NCI-H146 treated with DMSO at 0.1 percent for 48 hours (cell line): ENCODE results near the gene TBC1D22B.
"Not testable (repeated sequence)": the region's sequence is repeated elsewhere in the genome, so short reads cannot be mapped to it uniquely, and the experiment has no call there.

Source experiments
- DNase-seq: peaks from one replicate; lab custom pipeline; 2025; ENCODE audit not compliant: unreplicated experiment; lab: John Stamatoyannopoulos, UW

TBC1D22B gene

DNA sequence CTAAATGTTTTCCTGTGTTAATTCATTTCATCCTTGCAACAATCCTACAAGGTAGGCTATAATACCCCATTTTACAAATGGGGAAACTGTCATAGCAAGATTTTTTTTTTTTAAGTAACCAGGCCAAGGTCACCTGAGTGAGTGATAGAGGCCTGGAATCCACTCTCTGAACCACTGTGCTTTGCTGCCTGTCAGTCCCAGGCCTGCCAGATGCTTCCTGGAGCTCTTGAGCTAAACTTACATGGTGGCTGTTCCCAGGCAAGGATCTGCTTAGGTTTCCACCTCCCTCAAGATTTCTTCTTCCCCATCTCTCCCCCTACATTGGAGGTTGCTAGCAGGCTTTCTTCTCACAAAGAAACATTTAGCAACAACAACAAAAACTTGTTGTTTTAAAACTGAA, 63.5 kb downstream of the TBC1D22B start:
- no peak for DNase-seq

- no peak for DNase-seq
These were observed 64.2 kb downstream of the TBC1D22B start for GRCh38 chr6:37321516-37322415.

- DNase-seq = no peak
These were observed 66.0 kb downstream of the TBC1D22B start for GRCh38 chr6:37323580-37323979.

DNA sequence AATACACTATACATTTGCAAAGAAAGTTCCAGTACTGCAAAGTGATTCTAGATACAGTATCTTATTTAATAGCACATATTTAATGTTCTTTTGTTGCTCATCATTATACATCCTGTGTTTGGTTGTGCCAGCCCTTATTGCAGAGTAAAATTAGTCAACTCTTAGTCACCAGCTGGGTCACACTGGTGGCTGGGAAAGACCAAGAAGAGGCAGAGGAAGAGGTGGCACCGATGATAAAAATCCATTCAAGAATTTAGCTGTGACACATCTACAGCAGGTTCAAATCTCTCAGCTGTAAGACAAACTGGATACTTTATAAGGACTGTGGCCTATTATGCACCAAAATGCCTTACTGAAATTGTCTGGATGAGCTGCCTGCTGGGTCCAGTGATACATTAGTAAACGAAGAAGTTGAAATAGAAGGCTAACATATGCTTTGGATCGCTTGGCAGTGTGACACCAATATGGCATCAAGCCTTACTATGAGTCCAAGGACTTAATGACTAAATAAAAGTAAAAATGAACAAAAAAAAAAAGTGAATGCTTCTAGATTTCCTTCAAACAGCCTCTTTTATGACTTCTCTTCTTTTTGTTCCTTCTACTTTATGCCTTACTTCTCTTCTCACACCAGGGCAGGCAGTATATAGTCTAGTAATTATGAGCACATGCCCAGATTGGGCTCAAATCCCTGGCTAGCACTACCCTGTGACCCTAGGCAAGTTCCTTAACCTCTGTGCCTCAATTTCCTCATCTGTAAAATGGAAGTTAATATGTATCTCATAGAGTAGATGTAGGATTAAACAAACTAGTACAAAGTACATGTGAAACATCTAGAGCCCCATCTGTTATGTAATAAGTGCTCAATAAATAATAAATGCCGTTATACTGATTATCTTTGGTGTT, 66.8 kb downstream of the TBC1D22B start:
- no peak for DNase-seq

DNA sequence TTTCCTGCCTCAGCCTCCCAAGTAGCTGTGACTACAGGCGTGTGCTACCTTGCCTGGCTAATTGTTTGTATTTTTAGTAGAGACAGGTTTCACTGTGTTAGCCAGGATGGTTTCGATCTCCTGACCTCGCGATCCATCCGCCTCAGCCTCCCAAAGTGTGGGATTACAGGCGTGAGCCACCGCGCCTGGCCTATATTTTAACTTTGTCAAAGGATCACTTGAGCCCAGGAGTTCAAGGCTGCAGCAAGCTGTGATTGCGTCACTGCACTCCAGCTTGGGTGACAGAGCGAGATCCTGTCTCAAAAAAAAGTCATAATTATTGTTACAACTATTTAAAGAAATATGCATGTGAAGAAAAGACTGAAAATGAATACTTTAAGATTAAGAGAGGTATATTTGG, 72.8 kb downstream of the TBC1D22B start:
- not testable (repeated sequence) for DNase-seq

- DNase-seq = no peak
These were observed 73.5 kb downstream of the TBC1D22B start for GRCh38 chr6:37331047-37331446.

DNA sequence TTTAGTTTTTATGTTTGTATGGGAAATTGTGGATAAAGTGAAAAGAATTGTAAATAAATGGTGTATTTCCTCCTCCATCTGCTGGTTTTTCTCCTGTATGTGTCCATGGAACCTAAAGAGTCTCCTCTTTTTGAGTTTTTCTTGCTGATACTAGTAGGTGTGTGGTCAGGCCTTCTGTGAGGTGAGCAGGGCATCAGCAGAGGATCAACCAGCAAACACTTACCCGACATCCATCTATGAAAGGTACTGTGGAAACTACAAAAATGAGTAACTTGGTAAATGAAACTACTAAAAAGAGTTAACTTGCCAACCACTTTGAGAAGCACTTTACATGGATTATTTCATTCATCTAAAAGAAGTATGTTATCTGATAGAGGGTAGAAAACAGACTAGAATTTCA, 75.3 kb downstream of the TBC1D22B start:
- no peak for DNase-seq

GRCh38 chr6:37334047-37334446, 76.5 kb downstream of the TBC1D22B start:
- DNase-seq = no peak

- DNase-seq = not testable (repeated sequence)
These were observed 80.7 kb downstream of the TBC1D22B start for GRCh38 chr6:37338317-37338716.

DNA sequence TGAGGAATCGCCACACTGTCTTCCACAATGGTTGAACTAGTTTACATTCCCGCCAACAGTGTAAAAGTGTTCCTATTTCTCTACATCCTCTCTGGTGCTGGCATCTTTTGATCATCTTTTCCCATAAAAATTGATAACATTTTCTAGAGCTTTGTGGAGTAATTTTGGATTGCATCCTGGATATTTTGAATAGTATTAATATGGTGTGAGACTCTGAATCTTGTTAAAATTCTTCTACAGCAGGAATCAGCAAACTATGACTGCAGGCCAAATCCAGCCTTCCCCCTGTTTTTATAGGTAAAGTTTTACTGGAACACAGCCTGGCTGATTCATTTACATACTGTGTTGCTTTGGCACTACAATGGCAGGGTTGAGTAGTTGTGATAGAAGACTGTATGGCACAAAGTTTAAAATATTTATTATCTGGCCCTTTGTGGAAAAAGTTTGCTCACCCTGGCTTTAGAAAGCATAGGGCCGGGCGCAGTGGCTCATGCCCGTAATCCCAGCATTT, 81.2 kb downstream of the TBC1D22B start:
- DNase-seq = no peak

- no peak for DNase-seq
These were observed 82.4 kb downstream of the TBC1D22B start for GRCh38 chr6:37339741-37340638.

GRCh38 chr6:37340639-37340943, 83.0 kb downstream of the TBC1D22B start:
- no peak for DNase-seq

DNA sequence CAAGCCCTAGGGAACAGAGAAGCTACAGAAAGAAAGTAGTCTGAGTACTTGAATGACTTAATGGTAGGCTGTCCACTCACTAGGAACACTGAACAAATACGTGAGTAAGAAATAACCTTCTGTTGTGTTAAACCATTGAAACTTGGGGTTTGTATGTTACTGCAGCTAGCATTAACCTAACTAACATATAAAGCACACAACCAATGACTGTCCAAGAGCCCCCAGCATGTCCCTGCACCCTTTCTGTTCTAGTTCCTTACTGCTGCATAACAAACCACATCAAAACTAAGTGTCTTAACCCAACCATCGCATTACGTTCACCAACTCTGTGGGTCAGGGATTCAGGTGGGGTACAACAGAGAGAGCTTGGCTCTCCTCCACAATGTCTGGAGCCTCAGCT, 85.7 kb downstream of the TBC1D22B start:
- no peak for DNase-seq

GRCh38 chr6:37344308-37344707, 86.7 kb downstream of the TBC1D22B start:
- no peak for DNase-seq

GRCh38 chr6:37345804-37346203, 88.2 kb downstream of the TBC1D22B start:
- not testable (repeated sequence) for DNase-seq

DNA sequence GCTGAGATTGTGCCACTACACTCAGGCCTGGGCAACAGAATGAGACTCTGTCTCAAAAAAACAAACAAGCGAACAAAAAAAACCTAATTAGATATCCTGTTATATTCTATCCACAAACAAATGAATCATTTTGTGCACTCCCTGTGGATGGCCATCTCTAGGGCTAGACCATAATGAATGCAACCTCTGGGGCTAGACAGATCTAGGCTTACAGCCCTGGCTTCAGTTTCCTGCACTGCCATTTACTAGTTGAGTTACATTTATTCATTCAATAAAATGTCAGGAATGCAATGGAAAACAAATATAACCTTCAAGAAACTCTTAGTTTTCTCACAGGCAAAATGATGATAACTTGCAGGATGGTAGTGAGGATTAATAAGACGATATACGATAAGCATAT, 89.6 kb downstream of the TBC1D22B start:
- DNase-seq = no peak

DNA sequence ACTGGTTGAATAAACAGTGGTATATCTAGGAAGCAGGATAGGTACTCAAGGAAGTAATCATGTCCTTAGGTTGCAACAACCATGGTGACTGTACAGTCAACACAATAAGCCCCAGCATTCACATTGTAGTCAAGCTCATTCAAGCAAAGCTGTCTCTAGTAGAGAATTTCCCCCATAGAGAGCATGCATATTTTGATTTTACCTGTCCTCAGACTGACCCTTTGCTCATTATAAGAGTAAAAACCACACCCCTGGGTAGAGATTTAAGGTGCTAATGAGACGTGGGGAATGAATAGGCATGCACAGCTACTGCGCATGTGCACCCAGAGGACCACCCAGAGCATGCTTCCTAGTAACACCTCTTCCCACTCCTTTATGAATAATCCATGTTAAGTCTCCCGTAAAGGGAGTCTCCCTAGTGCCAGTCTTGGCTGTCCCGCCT, 90.1 kb downstream of the TBC1D22B start:
- DNase-seq = no peak

DNA sequence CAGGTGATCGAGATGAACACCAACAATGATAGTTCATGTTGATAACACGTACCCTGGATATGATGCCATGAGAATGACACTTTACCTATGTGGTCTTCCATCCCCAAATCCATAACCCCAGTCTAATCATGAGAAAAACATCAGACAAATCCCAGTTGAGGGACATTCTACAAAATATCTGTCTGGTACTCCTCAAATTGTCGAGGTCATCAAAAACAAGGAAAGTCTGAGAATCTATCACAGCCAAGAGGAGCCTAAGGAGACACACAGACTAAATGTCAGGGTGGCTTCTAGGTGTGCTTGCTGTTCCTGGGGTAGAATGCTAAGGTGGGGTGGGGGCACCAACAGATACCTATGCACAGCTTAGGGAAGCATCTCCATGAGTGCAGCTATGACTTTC, 93.5 kb downstream of the TBC1D22B start:
- DNase-seq = no peak

- DNase-seq = no peak
These were observed 94.8 kb downstream of the TBC1D22B start for GRCh38 chr6:37352384-37352783.

DNA sequence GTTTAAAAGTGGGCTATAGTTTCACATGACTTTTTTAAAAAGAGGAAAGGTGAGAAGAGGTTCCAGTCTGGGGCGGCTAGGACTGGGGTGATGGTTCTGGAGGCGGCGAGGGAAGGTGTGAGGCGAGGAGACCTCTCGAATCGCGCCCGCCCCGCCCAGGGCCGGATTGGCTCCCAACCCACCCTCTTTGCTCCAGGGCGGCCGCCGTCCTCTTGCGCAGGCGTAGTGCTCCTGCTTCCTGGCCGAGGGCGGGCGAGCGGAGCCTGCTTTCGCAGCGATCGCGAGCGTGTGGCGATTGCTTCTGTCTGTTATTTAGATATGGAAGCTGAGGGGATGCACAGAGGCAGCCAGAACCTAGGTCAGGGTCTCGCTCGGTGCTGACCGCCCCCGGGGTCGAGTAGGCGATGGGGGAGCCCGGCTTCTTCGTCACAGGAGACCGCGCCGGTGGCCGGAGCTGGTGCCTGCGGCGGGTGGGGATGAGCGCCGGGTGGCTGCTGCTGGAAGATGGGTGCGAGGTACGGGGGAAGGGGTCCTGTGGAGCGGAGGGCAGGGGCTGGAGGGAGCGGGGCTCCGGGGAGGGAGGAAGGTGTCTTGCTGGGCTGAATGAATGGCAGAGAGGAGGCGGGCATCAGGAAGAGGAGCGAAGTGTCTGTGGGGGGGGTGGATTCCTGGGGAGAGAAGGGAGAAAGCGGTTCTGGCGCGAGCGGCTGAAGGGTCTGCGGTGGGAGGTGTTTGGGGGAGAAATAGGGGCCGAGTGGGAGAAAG, 96.4 kb downstream of the TBC1D22B start, which contains the start of gene RNF8:
Gene RNF8, plus strand, starts transcription at position 223 of the 765 bp plus-strand sequence. Its CDS starts 182 bp downstream, at position 405.
- peak; percentile 93 for DNase-seq
